Thymus (tissue), 11 donors: Measurements from ENCODE around the gene S100A16. TPM values are rescaled to one million over a fixed set of nuclear protein-coding genes. Genes with fewer than 3 reads are reported as not detected.
"Not testable (repeated sequence)": the region's sequence is repeated elsewhere in the genome, so short reads cannot be mapped to it uniquely, and the experiment has no call there.

ENCODE experiments used
- DNase-seq, 9 donors: peaks; one replicate each; pipeline ENCODE4 v3.0.0-alpha.2; 2013; ENCODE audit warnings: low spot score in 9 of 9, low read depth in 6 of 9, missing footprints in 1 of 9
- H3K27ac ChIP-seq, 2 donors: one replicate each; pipeline ENCODE4 v1.5.1; 2013; ENCODE audit warnings: control low read depth in 1 of 2, low read depth in 1 of 2, low read length in 1 of 2, mild to moderate bottlenecking in 1 of 2, moderate library complexity in 1 of 2
- H3K27me3 ChIP-seq, 2 donors: one replicate each; pipeline ENCODE4 v1.5.1; 2013; ENCODE audit warnings: low read length in 1 of 2; ENCODE audit not compliant: control insufficient read depth in 2 of 2, insufficient read depth in 1 of 2
- H3K36me3 ChIP-seq, 2 donors: one replicate each; pipeline ENCODE4 v1.5.1; 2013; ENCODE audit warnings: low read length in 1 of 2, mild to moderate bottlenecking in 1 of 2, moderate library complexity in 1 of 2; ENCODE audit not compliant: control insufficient read depth in 2 of 2, insufficient read depth in 2 of 2
- H3K4me1 ChIP-seq, 2 donors: one replicate each; pipeline ENCODE4 v1.5.1; 2013; ENCODE audit warnings: low read length in 2 of 2; ENCODE audit not compliant: control insufficient read depth in 2 of 2, insufficient read depth in 2 of 2
- H3K4me3 ChIP-seq, 2 donors: one replicate each; pipeline ENCODE4 v1.5.1; 2013; ENCODE audit warnings: low read length in 2 of 2, control low read depth in 1 of 2, mild to moderate bottlenecking in 1 of 2
- H3K9me3 ChIP-seq, 2 donors: one replicate each; pipeline ENCODE4 v1.5.1; 2013; ENCODE audit warnings: low read length in 1 of 2, mild to moderate bottlenecking in 1 of 2; ENCODE audit not compliant: control insufficient read depth in 2 of 2, insufficient read depth in 1 of 2
- WGBS: extraction: QIAGEN DNeasy Blood & Tissue Kit; methylation state at CpG from one replicate; pipeline ENCODE4 v1.1.7; 2013; 5-methylcytosine and 5-hydroxymethylcytosine counted together
- polyA plus RNA-seq: library from polyadenylated mRNA; stranded (reverse); fragments of 200-250 nt; gene quantifications from one replicate; pipeline ENCODE4 v1.2.3, GENCODE V29; 2013
- total RNA-seq: library from RNA; stranded (reverse); fragments of 120-200 nt; gene quantifications from one replicate; pipeline ENCODE4 v1.2.4, GENCODE V29; 2013
- donor health status: healthy.

Gene S100A16
- total and polyA plus RNA-seq, 2 donors: 28.8 to 128 TPM

GRCh38 chr1:153592748-153593147, 20.2 kb downstream of the S100A16 start:
- 89% methylated on average over 4 of the region's 4 CpGs for WGBS
- DNase-seq: no peak
- Histone ChIP-seq H3K36me3 (no peaks in the 10 kb centered on the region), H3K9me3 (no peaks in the 10 kb centered on the region), H3K27me3 (no peaks in the 10 kb centered on the region), H3K27ac (no peak overlapping the region), H3K4me3 (no peak overlapping the region), H3K4me1 (peaks cover 6 to 12% of the 10 kb centered on the region in 2 donors)

- DNase-seq: no peak
- H3K36me3 ChIP-seq: no peaks in the 10 kb centered on the region
- H3K9me3 ChIP-seq: no peaks in the 10 kb centered on the region
- H3K4me3 ChIP-seq: no peak overlapping the region
- no peaks in the 10 kb centered on the region for H3K27me3 ChIP-seq
- H3K4me1 ChIP-seq: no peaks in the 10 kb centered on the region
- 98% methylated on average over 2 of the region's 2 CpGs for WGBS
- no peak overlapping the region for H3K27ac ChIP-seq
Measured at GRCh38 chr1:153588482-153588881, 24.5 kb downstream of the S100A16 start.

GRCh38 chr1:153588033-153588432, 24.9 kb downstream of the S100A16 start:
- H3K27ac ChIP-seq, H3K4me1 ChIP-seq, H3K4me3 ChIP-seq, H3K27me3 ChIP-seq, H3K36me3 ChIP-seq, H3K9me3 ChIP-seq, DNase-seq: not testable (repeated sequence)
- WGBS: 97% methylated on average over 10 of the region's 10 CpGs

- Histone ChIP-seq H3K9me3 (no peaks in the 10 kb centered on the region), H3K36me3 (no peaks in the 10 kb centered on the region), H3K4me3 (no peak overlapping the region), H3K4me1 (no peaks in the 10 kb centered on the region), H3K27me3 (no peaks in the 10 kb centered on the region), H3K27ac (no peak overlapping the region)
- WGBS: 90% methylated on average over 5 of the region's 5 CpGs
- DNase-seq: no peak
Measured at GRCh38 chr1:153587314-153587713, 25.6 kb downstream of the S100A16 start.

- H3K9me3 ChIP-seq: no peaks in the 10 kb centered on the region
- H3K4me1 ChIP-seq: no peaks in the 10 kb centered on the region
- WGBS: 88% methylated on average over 1 of the region's 1 CpG
- no peak overlapping the region for H3K4me3 ChIP-seq
- H3K36me3 ChIP-seq: no peaks in the 10 kb centered on the region
- no peak overlapping the region for H3K27ac ChIP-seq
- no peaks in the 10 kb centered on the region for H3K27me3 ChIP-seq
- no peak for DNase-seq
Measured at GRCh38 chr1:153586347-153586746, 26.6 kb downstream of the S100A16 start.

- WGBS: 98% methylated on average over 1 of the region's 1 CpG
- Histone ChIP-seq H3K27ac (no peak overlapping the region), H3K4me3 (no peak overlapping the region), H3K36me3 (no peaks in the 10 kb centered on the region), H3K9me3 (no peaks in the 10 kb centered on the region), H3K4me1 (no peaks in the 10 kb centered on the region), H3K27me3 (no peaks in the 10 kb centered on the region)
- DNase-seq: no peak
Measured at GRCh38 chr1:153585006-153585405, 27.9 kb downstream of the S100A16 start.

- H3K9me3 ChIP-seq: no peaks in the 10 kb centered on the region
- H3K4me3 ChIP-seq: no peak overlapping the region
- no peaks in the 10 kb centered on the region for H3K27me3 ChIP-seq
- H3K4me1 ChIP-seq: no peaks in the 10 kb centered on the region
- H3K27ac ChIP-seq: no peak overlapping the region
- DNase-seq: no peak
- WGBS: 96% methylated on average over 2 of the region's 2 CpGs
- H3K36me3 ChIP-seq: no peaks in the 10 kb centered on the region
Measured at GRCh38 chr1:153583976-153584375, 29.0 kb downstream of the S100A16 start.

GRCh38 chr1:153583514-153583913, 29.4 kb downstream of the S100A16 start:
- DNase-seq, H3K4me1 ChIP-seq, H3K9me3 ChIP-seq, H3K27me3 ChIP-seq, H3K27ac ChIP-seq, H3K36me3 ChIP-seq, H3K4me3 ChIP-seq: not testable (repeated sequence)
- 96% methylated on average over 3 of the region's 3 CpGs for WGBS

GRCh38 chr1:153582836-153583235, 30.1 kb downstream of the S100A16 start:
- not testable (repeated sequence) for DNase-seq, H3K27me3 ChIP-seq, H3K36me3 ChIP-seq, H3K4me3 ChIP-seq, H3K9me3 ChIP-seq, H3K27ac ChIP-seq, H3K4me1 ChIP-seq
- WGBS: 98% methylated on average over 34 of the region's 34 CpGs

- no peaks in the 10 kb centered on the region for H3K36me3 ChIP-seq
- no peak overlapping the region for H3K27ac ChIP-seq
- WGBS: 94% methylated on average over 3 of the region's 3 CpGs
- no peak overlapping the region for H3K4me3 ChIP-seq
- H3K4me1 ChIP-seq: no peaks in the 10 kb centered on the region
- no peaks in the 10 kb centered on the region for H3K9me3 ChIP-seq
- no peak for DNase-seq
- H3K27me3 ChIP-seq: peaks cover 0 to 7% of the 10 kb centered on the region in 2 donors
Measured at GRCh38 chr1:153578936-153579335, 34.0 kb downstream of the S100A16 start.
